ENCODE data around the gene XPO4. TPM values are rescaled to one million over a fixed set of nuclear protein-coding genes. Genes with fewer than 3 reads are reported as not detected.

Gene XPO4
- total and polyA plus RNA-seq, 2 of the 8 experiments (the other 6 are each of a cell fraction or from before 2014, with no cell fraction given), result 11.9 to 33.3 TPM

DNA sequence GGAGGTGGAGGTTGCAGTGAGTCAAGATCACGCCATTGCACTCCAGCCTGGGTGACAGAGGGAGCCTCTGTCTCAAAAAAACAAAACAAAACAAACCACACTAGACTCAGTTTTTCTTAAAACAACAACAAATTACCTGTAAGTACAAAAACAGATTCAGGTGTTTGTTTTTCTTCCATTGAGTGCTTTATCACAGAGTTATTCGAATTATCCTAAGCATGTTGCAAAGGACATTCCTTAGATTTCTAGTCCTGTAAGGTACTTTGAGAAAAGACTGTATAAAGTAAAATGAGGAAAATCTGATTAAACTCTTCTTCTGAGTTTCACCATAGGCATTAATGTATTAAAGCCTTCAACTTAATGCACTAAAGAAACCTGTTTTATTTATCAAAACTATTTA, 126.6 kb downstream of the XPO4 start:
- Histone ChIP-seq H3K4me3 (ENCODE audit: extremely low read depth in 1 of 4, insufficient read depth in 2 of 4, low read depth in 3 of 4, low read length in 4 of 4) (no peak overlapping the region), H4K91ac (replicated peaks; ENCODE audit: insufficient read length, low read length) (no peak overlapping the region)
- CTCF ChIA-PET (ENCODE audit: partially characterized antibody), result interaction anchor here (0.7 to 1.3 kb wide), 4 partner anchors 31 to 70 kb away, joined by 3 to 5 read pairs (median 4); no protein-coding TSS in a partner anchor

More for the DNA sequence above, 126.6 kb downstream of the XPO4 start:
- POLR2A ChIA-PET (ENCODE audit: partially characterized antibody), result no interaction called here
- Histone ChIP-seq H3K23ac (ENCODE audit: insufficient read length) (no peak overlapping the region), H4K8ac (ENCODE audit: extremely low read depth, insufficient read depth, low read length) (no peak overlapping the region), H3K27ac (ENCODE audit: low read depth, low read length) (no peak overlapping the region), H2BK20ac (ENCODE audit: low read length) (no peak overlapping the region), H2BK12ac (ENCODE audit: low read depth, low read length) (no peak overlapping the region), H3K36me3 (ENCODE audit: control insufficient read depth in 2 of 4, insufficient read depth in 4 of 4, low read length in 3 of 4) (no peaks in the 10 kb centered on the region; a peak in 1 of 8 replicates), H3K4me2 (ENCODE audit: insufficient read depth in 1 of 2, low read depth in 2 of 2, low read length in 2 of 2) (no peak overlapping the region), H2BK15ac (ENCODE audit: low read length) (no peak overlapping the region), H3K9me3 (ENCODE audit: insufficient read depth in 2 of 2, low read depth in 1 of 2, low read length in 1 of 2) (no peaks in the 10 kb centered on the region), H2BK120ac (replicated peaks; ENCODE audit: low read depth, low read length) (no peak overlapping the region), H3K4me1 (replicated peaks in 1 of 4; ENCODE audit: control insufficient read depth in 3 of 4, insufficient read depth in 4 of 4, low read length in 3 of 4) (peaks cover 0 to 6% (median 0%) of the 10 kb centered on the region in 4 experiments; a peak in 3 of 7 replicates), H3K79me1 (ENCODE audit: low read depth, low read length) (no peaks in the 10 kb centered on the region), H3K14ac (ENCODE audit: insufficient read length) (no peak overlapping the region), H2AFZ (ENCODE audit: low read length) (no peak overlapping the region), H3K56ac (replicated peaks; ENCODE audit: insufficient read length, low read depth, low read length) (no peak overlapping the region), H3K79me2 (ENCODE audit: control insufficient read depth in 1 of 2, insufficient read depth in 2 of 2, low read length in 2 of 2) (0 out of 4 replicates have a peak, but pooled peaks cover 0 to 2% of the 10 kb centered on the region in 2 experiments), H2AK5ac (ENCODE audit: low read depth, low read length) (no peak overlapping the region), H4K5ac (ENCODE audit: insufficient read length, low read depth, low read length) (no peak overlapping the region), H3K23me2 (ENCODE audit: low read depth, low read length) (peaks cover 6% of the 10 kb centered on the region), H3K9ac (replicated peaks in 1 of 4; ENCODE audit: extremely low read depth in 1 of 4, low read depth in 3 of 4, low read length in 3 of 4) (no peak overlapping the region), H3K18ac (ENCODE audit: extremely low read depth, low read length) (no peak overlapping the region), H3K27me3 (replicated peaks in 1 of 4; ENCODE audit: control insufficient read depth in 3 of 4, extremely low read depth in 1 of 4, insufficient read depth in 3 of 4, low read length in 3 of 4) (no peaks in the 10 kb centered on the region), H2BK5ac (ENCODE audit: low read depth, low read length) (no peak overlapping the region), H3K4ac (replicated peaks; ENCODE audit: insufficient read length, low read depth, low read length) (no peak overlapping the region), H4K20me1 (replicated peaks in 1 of 2; ENCODE audit: control insufficient read depth in 1 of 2, insufficient read depth in 2 of 2, low read length in 2 of 2) (no peaks in the 10 kb centered on the region)
- DNase-seq (ENCODE audit: low read depth in 1 of 2, low spot score in 2 of 2) (no peak), FAIRE-seq (no peak)
- WGBS, 2 experiments (ENCODE audit: extremely low coverage in 1 of 2, insufficient coverage in 1 of 2, insufficient read length in 1 of 2, insufficient replicate concordance in 2 of 2, low coverage in 1 of 2, low lambda C conversion rate in 2 of 2, missing lambda C conversion rate in 1 of 2), result 86% methylated on average over 2 of the region's 2 CpGs; no CpG with 5 or more reads in 1 of the 2 experiments
- TF ChIP-seq, protein P1, sequence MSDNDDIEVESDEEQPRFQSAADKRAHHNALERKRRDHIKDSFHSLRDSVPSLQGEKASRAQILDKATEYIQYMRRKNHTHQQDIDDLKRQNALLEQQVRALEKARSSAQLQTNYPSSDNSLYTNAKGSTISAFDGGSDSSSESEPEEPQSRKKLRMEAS (IDR thresholded peaks at IDR 0.05), result no peak
- TF ChIP-seq CHD1 (IDR thresholded peaks at IDR 0.05; ENCODE audit: low read depth, low read length), result no peak
- TF ChIP-seq POLR2AphosphoS5 (IDR thresholded peaks at IDR 0.05; ENCODE audit: low read depth, low read length), result no peak
- no peak for TF ChIP-seq TEAD4 (IDR thresholded peaks at IDR 0.05; ENCODE audit: low read depth, low read length)
- TF ChIP-seq SP1 (IDR thresholded peaks at IDR 0.05; ENCODE audit: low read depth, low read length), result no peak
- TF ChIP-seq, protein P2, sequence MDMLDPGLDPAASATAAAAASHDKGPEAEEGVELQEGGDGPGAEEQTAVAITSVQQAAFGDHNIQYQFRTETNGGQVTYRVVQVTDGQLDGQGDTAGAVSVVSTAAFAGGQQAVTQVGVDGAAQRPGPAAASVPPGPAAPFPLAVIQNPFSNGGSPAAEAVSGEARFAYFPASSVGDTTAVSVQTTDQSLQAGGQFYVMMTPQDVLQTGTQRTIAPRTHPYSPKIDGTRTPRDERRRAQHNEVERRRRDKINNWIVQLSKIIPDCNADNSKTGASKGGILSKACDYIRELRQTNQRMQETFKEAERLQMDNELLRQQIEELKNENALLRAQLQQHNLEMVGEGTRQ (IDR thresholded peaks at IDR 0.05; ENCODE audit: low read length), result no peak
- no peak for TF ChIP-seq SIN3A (conservative IDR thresholded peaks at IDR 0.05 in 1 of 2, IDR thresholded peaks at IDR 0.05 in 1 of 2; ENCODE audit: low read depth in 1 of 2, low read length in 2 of 2)
- TF ChIP-seq SP4 (IDR thresholded peaks at IDR 0.05; ENCODE audit: low read length), result no peak
- TF ChIP-seq CBX5 (IDR thresholded peaks at IDR 0.05; ENCODE audit: low read depth, low read length), result no peak
- no peak for TF ChIP-seq KDM4A (IDR thresholded peaks at IDR 0.05; ENCODE audit: low read depth, low read length, severe bottlenecking)
- TF ChIP-seq TAF1 (IDR thresholded peaks at IDR 0.05; ENCODE audit: low read depth, low read length), result no peak
- no peak for TF ChIP-seq TAF7 (optimal IDR thresholded peaks at IDR 0.05; ENCODE audit: borderline replicate concordance, low read depth, low read length)
